ENCODE results near the gene PLK2.

The PLK2 gene

DNA sequence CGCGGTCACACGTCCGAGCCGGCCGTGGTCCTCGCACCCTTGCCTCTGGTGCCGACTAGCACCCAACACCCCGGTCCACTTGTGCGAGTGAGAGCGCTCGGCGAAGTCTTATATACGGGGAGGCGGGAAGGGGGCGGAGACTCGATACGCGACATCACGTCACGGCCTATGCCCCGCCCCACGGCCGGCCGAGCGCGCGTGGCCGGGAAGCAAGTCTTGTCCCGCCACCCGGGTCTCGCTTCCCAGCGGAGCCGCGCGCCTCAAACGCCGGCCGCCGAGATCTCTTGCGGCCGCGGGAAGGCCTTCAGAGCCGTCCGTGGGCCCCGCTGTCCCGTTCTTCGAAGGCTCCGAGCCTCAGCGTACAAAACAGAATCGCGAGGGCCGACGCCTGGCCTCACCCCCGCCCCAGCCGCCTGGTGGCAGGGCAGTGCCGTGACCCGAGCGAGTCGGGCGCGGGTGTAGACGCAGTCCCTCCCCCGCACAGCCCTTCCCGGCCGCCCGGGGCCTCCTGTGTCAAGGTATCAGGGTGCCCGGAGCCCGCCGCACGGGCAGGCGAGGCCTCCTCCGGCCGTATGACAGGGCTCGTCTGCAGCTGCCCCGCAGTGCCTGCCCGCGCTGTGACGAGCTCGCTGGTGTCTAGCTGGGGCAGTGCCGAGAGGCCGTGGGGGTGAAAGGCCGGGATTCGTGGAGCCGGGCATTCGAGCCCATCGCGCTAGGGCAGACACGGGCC, at the start of gene PLK2:
PLK2 (minus strand) TSS at position 85 of the 730 bp plus-strand sequence. CDS start 127 bp downstream, outside the sequence.
- peak; percentile 88 for DNase-seq

DNA sequence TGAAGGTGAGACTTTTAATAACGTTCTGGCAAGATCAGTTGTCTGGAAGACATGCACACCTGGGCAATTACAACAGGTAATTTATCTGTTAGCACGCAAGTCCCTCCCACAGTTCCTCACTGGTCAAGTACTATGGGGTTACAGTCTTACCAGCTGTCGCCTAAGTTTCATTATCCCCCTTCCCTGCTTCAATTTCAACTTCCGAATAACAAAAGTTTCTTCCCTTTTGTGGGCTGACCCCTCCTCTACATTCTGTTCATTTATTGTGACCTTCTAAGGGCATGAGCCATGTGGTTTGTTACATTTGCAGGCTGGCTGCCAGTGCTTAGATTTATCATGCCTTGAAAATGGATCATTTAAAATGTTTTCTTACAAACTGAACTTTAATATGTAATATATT, 47.8 kb upstream of the PLK2 start:
- DNase-seq, result no peak

DNA sequence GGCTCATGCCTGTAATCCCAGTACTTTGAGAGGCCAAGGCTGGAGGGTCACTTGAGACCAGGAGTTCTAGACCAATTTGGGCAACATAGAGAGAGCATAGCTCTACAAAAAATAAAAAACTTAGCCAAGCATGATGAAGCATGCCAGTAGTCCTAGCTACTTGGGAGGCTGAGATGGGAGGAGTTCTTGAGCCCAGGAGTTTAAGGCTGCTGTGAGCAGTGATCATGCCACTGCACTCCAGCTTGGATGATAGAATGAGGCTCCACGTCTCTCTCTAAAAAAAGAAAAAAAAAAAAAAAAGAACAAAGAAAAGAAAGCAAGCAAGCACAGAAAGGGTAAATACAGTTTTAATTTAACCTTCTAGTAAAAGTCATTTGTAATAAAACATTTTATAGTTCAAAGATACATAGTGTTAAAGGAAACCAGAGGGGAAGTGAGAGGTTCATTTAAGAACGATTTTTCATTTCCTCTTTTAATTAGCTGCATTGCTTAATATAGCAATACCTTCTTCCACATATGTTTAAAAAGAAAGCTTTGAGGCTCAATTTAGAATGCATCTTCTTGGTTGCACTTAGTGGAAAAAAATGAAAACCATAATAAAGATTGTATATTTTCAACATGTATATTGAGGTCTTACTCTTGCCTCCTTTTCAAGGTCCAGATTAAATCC, 46.2 kb upstream of the PLK2 start:
- no peak for DNase-seq

DNA sequence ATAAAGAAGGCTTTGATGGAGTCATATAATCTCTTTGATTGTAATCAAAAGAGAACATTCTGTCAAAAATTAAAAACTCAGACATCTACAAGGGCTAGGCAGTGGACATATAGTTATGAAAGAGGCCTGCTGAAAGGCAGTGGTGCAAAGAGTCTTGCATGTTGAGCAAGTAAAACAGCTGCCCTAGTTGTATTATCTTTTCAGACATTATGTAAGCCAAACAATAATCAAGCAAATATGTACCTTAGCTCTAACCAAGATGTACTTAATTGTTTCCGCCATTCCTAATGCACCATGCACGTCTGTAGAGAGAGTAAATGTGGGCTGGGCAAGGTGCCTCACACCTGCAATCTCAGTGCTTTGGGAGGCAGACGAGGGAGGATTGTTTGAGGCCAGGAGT, 45.6 kb upstream of the PLK2 start:
- no peak for DNase-seq

DNA sequence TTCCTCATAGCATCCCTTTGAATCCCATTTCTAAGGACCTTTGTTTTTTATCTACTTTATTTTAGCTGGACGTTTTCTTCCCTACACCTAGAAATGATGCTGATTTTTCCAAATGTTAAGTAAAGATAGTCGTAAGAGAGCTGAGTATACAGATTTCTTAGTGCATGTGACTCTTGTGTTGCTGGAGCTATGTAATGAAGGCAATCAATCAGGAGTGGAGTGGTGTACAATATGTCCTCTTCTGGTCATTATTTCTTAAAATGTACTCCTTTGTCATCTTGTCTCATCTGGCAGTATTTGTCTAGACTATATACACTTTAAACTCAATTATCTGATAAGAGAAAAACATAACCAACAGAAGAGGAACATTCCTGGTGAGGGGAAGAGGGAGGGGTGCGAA, 44.9 kb upstream of the PLK2 start:
- DNase-seq, result no peak

DNA sequence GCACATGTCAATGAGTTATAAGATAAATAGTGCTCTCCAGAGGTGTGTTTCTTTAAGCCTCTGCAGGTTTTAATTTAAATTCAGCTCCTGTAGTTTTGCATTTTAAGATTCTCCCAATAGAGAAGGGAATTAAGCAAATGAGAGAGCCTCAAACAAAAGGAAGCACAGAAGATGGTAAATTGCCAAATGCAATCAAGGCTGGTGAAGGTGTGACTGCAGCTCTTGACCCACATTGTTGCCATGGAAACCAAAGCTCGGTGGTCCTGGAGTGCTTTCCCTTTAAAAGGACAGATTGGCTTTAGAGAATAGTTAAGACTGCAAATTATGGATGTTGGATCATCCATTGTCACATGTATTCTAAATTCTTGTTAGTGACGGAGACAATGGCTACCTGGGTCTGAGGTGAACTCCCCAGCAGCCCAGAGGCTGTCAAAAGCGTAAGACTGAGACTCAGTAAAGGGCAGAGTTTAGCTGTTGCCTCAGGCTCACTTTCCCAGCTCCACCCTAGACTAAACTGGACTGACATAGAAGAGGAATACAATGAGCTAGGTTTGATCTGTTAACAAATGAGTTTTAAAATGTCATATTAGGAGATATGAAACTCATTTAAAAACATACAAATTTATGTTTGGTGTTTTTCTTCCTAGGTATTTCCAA, 43.6 kb upstream of the PLK2 start:
- DNase-seq, result no peak

DNA sequence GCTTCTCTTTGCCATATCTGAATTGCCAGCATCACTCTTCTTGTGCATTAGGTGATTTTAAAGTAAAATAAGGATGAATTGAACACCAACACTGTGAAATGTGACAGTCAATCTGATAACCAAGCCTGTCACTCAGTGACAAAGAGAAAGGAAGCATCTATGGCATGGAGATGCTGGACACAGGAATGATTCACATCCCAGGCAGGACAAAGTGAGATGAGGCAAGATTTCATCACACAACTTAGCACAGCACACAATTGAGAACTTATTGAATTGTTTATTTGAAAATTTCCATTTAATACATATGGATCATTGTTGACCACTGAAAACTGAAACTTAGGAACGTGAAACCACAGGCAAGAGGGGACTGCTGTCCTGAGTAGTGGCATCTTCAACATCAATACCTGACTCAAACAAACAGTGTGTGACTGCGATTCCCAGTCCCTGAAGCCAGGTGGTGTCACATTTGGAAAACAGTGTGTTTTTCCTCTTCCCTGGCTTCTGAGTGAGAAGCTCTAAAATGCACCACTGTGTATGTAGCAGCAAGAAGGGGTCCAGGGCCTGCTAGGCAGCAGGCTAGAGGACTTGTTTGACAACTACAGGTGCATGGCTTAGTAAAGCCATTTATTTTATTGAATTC, 42.0 kb upstream of the PLK2 start:
- DNase-seq, result no peak

DNA sequence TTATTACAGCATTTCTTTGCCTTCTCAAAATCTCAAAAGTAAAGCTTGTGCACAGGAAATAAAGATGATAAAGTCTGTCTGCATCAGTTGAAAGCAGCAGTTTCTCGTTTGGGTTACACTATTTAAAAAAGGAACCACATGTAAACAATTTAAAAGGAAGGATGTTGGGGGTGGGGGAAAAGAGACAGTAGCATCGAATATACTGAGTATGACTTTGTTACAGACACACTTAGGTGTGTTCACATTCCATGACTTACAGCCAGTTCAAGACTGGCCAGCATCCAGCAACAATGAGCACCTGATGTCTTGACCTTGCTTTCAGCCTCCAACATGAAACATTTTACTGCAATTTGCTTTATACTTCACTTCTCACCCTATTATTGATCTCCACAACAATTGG, 40.1 kb upstream of the PLK2 start:
- DNase-seq, result no peak

DNA sequence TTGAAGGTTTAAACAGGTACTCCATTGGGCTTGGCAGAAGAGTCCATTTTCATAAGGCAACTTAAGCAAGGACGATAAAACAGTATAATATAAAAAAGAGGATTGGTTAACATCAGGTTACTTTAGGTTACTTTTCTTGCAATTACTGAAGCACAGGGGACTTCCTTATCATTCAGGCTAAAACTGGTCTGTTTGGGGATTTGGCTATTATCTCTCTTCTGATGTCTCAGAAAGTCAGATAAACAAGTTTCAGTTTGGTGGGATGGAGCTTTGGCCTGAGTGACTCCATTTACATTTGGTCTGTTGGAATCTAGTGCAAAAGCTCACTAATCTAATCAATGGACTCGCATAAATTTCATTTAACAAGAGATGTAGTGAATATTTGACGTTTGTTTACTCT, 39.3 kb upstream of the PLK2 start:
- DNase-seq, result no peak

DNA sequence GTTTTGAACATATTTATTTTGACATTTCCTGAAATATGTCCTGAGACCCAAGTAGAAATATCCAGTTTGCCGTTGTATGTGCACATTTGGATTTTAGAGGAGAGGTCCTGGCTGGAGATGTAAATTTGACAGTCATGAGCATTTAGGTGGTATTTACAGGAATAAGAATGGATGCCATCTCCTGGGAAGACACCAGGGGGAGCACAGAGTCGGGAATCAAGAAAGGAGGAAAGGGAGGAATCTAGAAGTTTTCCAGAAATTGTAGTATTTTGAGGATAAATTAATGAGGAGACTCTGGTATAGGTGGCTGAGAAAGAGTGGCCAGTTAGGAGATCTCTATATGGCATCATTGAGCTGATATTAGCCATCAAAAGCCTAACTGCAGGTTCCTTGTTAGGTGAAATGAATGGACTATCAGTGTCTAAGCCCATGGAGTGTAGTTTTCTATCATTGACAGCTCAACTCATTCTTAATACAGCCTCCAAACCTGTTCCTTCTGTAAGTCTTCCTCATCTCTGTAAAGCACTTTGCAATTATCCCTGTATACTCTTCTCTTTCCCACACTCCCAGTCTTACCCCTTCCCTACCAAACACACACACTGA, 38.6 kb upstream of the PLK2 start:
- no peak for DNase-seq

DNA sequence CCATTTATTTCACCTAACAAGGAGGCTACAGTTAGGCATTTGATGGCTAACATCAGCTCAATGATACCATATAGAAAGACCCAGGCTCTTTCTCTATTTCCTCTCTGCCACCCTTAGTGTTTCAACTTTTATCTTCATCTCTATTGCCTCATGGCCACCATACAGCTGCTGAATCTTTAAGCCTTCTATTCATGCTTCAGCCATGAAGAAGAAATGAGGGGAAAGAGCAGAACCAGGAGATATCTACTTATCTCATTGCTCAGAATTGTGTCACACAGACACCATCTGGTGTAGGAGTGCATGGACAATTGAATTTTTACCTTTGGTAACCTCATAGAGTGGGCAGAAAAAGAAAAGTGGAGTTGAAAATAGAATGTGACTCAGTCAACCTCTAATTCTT, 38.0 kb upstream of the PLK2 start:
- DNase-seq, result no peak

DNA sequence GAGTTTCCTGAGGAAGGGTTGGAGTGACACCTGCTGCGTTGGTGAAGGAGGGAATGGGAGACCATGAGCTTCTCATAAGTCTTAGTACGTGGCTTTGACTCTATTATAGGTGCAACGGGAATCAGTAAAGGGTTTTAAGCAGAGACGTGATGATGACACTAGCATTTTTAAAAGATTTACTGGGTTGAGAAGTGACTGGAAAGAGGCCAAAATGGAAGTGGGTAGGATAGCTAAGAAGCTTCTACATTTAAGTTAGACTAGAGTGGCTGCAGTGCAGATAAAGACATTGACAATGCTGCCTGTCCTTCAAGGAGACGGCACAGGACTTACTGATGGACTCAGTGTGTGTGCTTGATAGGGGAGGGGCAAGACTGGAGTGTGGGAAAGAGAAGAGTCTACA, 37.5 kb upstream of the PLK2 start:
- DNase-seq, result no peak

DNA sequence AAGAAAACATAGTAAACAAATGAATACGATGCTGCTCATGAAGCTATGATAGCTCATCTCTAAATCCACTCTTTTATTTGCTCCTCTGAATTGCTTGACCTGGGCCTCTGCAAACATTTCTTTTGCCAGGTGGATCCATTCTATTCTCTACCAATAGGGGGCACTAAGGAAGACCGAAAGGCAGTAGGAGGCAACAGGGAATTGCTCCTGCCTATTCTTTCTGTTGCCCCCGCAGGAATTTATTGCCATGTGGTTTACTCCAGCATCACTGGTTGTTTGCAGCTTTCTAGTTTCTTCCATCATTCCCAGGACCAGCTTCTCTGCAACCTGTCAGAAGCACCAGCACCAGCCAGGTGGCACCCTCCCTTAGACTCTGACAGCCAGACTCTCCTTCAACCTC, 36.6 kb upstream of the PLK2 start:
- no peak for DNase-seq

DNA sequence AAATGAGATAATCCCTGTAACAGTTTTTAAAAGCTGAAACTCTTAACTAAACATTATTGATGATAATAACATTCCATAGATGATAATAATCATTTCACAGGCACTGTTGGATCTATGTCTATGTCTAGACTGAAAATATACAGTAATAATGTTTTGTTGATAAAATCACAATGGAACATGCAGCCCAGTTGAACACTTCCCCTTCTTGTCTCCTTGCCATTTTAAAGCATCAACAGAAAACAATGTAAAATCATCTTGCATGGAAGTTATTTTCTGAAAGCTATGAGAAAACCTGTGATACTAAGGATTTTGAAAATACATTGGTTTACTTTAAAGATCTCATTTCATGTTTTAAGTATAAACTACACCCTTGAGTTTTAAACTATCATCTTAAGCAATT, 33.3 kb upstream of the PLK2 start:
- no peak for DNase-seq

DNA sequence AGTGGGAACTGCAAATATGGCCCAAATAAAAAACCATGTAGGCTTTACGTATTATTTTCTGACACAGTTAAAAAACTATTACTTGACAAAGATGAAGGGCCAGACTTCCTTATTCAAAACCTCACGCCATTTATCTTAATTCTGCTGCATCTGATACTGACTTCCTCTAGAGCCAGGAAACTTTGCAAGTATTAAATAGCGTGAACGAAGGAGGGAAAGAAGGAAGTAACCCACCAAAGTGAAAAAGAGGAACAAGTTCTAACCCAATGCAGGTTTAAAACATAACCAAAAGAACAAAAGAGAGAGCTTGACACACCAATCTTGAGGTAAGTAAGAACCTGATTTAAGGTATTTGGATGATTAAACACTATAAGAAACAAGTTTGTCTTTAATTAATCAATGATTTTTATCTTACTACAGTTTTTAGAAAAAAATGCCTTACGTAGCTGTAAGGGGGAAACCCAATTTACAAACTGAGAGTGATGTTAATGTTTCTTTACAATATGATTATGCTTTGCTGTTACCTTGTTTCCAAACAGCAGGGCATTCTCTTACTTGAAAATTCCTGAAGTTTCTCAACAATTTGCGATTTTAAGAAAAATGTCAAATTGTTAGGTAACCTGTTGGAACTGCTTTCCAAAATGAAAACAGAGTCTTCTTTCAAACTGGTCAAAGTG, 31.5 kb upstream of the PLK2 start, which contains the start of gene GAPT:
GAPT (plus strand) TSS at position 220 of the 677 bp plus-strand sequence. CDS start 3,102 bp downstream, outside the sequence.
- DNase-seq, result no peak

DNA sequence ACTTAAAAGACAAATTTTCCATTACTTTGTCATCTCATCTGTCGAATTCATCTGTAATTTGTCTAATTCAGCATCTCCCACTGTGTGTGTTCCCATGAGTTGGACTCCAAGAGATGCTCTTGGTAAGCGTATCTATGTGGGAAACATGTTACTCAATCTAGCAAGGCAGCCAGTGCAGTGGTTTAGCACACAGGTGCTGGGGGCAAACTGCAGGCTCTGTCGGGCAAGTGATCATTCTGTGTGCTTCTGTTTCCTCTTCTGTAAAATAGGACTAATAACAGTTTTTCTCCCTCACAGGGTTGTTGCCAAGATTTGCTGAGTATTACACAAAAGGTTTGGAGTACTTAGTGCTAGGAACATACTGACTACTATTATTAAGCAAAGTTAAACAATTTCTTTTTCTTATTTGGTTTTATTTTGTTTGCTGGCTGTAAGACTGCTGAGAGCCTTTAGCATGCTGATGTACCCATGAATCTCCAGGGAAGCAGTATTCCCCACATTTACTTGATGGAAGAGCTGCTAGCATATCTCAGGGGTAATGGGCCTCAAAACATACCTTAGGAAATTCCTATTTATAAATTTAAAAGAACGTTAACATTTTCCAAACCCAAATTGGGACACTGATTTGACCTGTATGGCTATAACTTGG, 30.6 kb upstream of the PLK2 start:
- DNase-seq, result no peak

DNA sequence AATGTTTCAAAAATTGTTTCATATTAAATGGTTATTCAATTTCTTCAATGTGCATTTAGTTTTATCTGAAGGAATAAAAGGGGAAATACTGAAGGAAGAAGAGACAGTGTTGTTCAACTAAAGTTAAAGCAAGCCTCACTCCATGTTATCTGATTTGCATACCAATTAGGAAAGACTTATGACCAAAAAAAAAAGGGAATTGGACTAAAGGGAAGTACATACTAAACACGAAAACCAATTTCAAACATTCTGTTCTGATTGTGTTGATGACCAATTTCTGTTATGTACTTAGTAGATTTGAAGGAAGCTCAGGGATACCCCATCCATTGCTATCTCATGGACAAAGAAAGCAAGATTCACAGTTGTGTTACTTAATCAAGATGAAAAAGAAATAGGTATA, 26.4 kb upstream of the PLK2 start:
- no peak for DNase-seq

DNA sequence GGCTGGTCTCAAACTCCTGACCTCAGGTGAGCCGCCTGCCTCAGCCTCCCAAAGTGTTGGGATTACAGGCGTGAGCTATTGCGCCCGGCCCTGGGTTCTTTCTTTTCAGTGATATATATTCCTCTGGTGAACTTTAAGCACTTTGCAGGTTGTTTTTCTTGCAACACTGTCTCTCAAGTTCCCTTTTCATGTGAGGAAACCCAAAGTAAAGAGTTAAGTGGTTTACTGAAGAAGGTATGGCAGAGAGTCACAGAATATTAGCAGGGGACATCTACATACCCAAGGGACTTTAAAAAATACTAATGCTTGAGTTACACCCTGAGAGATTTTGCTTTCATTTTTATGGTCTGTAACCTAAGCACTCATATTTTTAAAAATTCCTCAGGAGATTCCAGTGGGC, 24.6 kb upstream of the PLK2 start:
- no peak for DNase-seq

DNA sequence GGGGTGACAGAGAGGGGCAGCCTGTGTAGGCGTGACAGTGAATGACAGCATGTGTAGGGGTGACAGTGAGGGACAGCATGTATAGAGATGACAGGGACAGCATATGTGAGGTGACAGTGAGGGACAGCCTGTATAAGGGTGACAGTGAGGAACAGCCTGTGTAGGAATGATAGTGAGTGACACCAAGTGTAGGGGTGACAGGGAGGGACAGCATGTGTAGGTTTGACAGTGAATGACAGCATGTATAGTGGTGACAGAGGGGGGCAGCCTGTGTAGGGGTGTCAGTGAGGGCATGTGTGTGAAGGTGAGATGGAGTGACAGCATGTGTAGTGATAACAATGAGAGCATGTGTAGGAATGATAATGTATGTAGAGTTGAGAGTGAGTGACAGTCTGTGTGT, 22.6 kb upstream of the PLK2 start:
- DNase-seq, result no peak

DNA sequence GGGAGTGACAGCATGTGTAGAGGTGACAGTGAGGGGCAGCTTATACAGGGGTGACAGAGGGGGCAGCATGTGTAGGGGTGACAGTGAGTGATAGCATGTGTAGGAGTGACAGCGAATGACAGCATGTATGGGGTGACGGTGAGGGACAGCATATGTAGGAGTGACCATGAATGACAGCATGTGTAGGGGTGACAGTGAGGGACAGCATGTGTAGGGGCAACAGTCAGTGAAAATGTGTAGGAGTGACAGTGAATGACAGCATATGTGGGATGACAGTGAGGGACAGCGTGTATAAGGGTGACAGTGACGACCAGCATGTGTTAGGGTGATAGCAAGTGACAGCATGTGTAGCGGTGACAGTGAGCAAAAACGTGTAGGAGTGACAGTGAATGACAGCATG, 21.9 kb upstream of the PLK2 start:
- DNase-seq, result no peak

DNA sequence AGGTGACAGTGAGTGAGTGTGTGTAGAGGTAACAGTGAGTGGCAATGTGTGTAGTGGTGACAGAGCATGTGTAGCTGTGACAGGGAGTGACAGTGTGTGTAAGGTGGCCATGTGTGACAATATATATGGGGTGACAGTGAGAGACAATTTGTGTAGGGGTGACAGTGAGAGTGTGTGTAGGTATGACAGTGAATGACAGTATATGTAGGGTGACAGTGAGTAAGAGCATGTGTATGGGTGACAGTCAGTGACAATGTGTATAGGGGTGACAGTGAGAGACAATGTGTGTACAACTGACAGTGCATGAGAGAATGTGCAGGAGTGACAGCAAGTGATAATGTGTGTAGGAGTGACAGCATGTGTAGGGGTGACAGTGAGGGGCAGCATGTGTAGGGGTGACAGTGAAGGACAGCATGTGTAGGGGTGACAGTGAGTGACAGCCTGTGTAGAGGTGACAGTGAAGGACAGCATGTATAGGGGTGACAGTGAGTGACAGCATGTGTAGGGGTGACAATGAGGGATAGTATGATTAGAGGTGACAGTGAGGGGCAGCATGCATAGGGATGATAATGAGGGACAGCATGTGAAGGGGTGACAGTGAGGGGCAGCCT, 21.3 kb upstream of the PLK2 start:
- no peak for DNase-seq

All from stimulated activated CD4-positive, alpha-beta T cell treated with anti-CD3 and anti-CD28 coated beads, Interleukin-15, amount 100 ng/mL, for 24 hours (primary cell).